Measurements from ENCODE around the gene ABCC8. TPM values are rescaled to one million over a fixed set of nuclear protein-coding genes. Genes with fewer than 3 reads are reported as not detected.

ABCC8 gene
- total RNA-seq, 1 donor from 2014 or later: 4.9 TPM

DNA sequence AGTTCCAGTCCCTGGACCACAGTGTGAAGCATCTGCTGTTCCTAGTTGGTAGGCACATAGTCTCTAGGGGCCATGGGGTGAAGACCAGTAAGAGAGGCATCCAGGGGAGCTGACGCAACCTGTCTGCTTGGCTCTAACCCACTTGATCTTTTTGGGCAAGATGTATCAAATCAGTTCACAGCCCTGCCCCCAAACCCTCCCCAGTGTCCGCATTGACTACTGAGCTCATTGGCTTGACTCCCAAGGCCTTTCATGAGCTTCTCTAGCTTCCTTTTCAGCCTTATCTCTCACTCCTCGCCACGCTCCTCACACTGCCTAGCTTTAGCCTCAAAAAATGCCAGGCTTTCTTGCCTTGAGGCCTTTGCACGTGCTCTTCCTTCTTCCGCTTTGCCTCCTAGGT, 29.7 kb upstream of the ABCC8 start:
- DNase-seq (no peak), ATAC-seq (no peak)
- Histone ChIP-seq H3K4me1 (no peaks in the 10 kb centered on the region), H3K27me3 (ENCODE audit: low read depth) (no peaks in the 10 kb centered on the region), H3K9me3 (no peaks in the 10 kb centered on the region), H3K27ac (no peak overlapping the region), H3K36me3 (no peaks in the 10 kb centered on the region), H3K4me3 (no peak overlapping the region)
- TF ChIP-seq, protein P1, sequence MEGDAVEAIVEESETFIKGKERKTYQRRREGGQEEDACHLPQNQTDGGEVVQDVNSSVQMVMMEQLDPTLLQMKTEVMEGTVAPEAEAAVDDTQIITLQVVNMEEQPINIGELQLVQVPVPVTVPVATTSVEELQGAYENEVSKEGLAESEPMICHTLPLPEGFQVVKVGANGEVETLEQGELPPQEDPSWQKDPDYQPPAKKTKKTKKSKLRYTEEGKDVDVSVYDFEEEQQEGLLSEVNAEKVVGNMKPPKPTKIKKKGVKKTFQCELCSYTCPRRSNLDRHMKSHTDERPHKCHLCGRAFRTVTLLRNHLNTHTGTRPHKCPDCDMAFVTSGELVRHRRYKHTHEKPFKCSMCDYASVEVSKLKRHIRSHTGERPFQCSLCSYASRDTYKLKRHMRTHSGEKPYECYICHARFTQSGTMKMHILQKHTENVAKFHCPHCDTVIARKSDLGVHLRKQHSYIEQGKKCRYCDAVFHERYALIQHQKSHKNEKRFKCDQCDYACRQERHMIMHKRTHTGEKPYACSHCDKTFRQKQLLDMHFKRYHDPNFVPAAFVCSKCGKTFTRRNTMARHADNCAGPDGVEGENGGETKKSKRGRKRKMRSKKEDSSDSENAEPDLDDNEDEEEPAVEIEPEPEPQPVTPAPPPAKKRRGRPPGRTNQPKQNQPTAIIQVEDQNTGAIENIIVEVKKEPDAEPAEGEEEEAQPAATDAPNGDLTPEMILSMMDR (IDR thresholded peaks at IDR 0.05): no peak
- intact Hi-C loops (cut with DNase I): no loop called here

DNA sequence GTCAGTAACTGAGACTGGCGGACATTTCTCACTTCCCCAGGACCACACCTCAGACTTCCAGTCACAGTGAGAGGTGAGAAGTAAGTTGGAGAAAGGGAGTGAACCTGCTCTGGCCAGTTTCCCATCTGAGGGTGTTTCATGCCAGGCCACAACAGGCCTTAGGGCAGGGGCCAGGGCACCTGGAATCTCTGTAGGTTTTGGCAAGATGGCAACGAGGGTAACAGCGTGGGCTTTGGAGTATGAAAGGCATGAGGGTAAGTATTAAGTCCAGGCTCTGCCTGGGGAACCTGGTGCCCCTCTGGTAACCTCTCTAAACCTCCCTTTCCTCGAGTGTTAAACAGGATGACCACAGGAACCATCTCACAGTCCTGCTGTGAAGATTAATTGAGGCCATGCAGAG, 28.5 kb upstream of the ABCC8 start:
- no peak overlapping the region for H3K4me3 ChIP-seq
- no peak for DNase-seq
- H3K27ac ChIP-seq: no peak overlapping the region
- no peak for ATAC-seq
- no peaks in the 10 kb centered on the region for H3K36me3 ChIP-seq
- TF ChIP-seq, protein P1 (IDR thresholded peaks at IDR 0.05): no peak
- intact Hi-C loops (cut with DNase I): no loop called here
- no peaks in the 10 kb centered on the region for H3K27me3 ChIP-seq (ENCODE audit: low read depth)
- H3K9me3 ChIP-seq: no peaks in the 10 kb centered on the region
- no peaks in the 10 kb centered on the region for H3K4me1 ChIP-seq

DNA sequence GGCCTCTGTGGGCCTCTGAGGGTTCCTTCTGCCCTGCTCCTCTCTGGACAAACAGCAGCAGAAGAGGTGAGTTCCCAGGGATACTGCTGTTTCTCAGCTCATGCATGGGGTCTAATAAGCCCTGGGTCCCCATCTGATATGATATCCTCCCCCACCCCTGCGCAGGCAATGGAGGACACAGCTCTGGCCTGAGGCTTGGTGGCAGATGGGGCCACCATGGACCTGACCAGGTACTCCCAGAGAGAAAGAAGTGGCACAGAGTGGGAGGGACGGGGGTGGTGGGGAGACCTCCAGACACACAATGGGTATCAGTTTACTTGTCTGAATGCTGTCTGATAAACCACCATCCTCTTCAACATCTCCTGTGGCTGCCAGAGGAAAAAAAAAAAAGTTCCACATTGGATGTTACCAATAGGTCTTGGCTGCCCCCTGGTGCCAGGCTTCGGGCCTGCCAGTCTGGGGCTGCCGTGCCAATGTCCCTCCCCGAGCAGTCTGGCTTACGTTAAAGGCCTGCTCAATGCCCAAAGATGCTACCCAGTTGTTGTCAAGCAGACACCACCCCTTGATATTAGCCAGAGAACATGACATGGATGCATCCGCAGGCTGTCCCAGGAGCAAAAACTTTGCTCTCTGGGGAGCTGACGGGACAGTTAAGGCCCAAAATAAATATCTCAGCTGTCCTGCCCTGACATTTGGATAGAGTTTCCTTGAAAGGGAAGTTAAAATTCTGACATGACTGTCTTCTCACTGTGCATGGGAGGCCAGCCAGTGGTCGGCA, 27.9 kb upstream of the ABCC8 start:
- TF ChIP-seq, protein P1 (IDR thresholded peaks at IDR 0.05): peak; percentile 92
- DNase-seq (peak; percentile 87), ATAC-seq (peak; percentile 79 to 83)
- H3K27me3 ChIP-seq (ENCODE audit: low read depth): no peaks in the 10 kb centered on the region
- no peaks in the 10 kb centered on the region for H3K4me1 ChIP-seq
- no peaks in the 10 kb centered on the region for H3K36me3 ChIP-seq
- H3K27ac ChIP-seq: no peak overlapping the region
- intact Hi-C loops (cut with DNase I): loop anchor here (5.0 kb wide), 1 partner anchor 122 kb away; no protein-coding TSS in a partner anchor
- H3K4me3 ChIP-seq: no peak overlapping the region
- H3K9me3 ChIP-seq: no peaks in the 10 kb centered on the region

DNA sequence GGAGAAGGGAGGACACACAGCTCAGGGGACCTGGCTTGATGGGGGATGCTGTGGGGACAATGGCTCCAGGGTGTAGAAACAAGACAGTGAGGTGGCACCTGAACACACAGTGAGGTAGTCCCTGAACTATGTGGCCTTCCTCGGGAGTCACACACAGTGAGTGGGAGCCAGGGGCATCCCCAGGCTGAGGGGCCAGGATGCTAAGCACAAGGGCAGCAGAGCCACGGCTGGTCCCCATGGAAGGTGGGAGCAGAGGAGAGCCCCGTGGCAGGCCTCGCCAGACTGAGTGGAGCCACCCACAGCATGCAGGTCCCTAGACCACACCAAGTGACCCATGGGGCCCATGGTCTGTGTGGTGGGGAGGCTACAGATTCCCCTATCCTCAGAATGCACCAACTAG, 26.0 kb upstream of the ABCC8 start:
- DNase-seq (no peak), ATAC-seq (no peak)
- Histone ChIP-seq H3K4me1 (no peaks in the 10 kb centered on the region), H3K9me3 (no peaks in the 10 kb centered on the region), H3K27me3 (ENCODE audit: low read depth) (no peaks in the 10 kb centered on the region), H3K27ac (no peak overlapping the region), H3K4me3 (no peak overlapping the region), H3K36me3 (no peaks in the 10 kb centered on the region)
- TF ChIP-seq, protein P1 (IDR thresholded peaks at IDR 0.05): no peak
- intact Hi-C loops (cut with DNase I): loop anchor here (5.0 kb wide), 1 partner anchor 120 kb away; no protein-coding TSS in a partner anchor

DNA sequence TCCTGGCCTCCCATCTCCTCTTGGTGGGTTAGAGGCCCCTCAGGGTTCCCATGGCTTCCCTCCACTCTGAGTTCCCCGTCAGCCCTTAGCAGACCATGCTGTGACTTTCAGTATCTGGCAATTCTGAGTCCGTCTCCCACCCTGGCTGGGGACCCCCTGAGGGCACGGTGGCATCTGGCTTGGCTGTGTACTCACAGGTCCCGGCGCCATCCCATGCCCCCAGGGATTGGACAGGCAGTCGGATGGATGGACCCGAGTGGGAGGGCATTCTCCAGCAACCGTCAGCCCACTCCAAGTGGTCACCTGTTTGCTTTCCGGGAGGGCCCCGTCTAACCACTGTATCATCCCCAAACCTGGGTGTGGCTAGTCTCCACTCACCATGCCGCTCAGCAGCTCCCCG, 24.0 kb upstream of the ABCC8 start:
- H3K4me1 ChIP-seq: no peaks in the 10 kb centered on the region
- DNase-seq (no peak), ATAC-seq (no peak)
- intact Hi-C loops (cut with DNase I): loop anchor here (5.0 kb wide), 1 partner anchor 118 kb away; no protein-coding TSS in a partner anchor
- TF ChIP-seq, protein P1 (IDR thresholded peaks at IDR 0.05): no peak
- H3K9me3 ChIP-seq: no peaks in the 10 kb centered on the region
- no peak overlapping the region for H3K4me3 ChIP-seq
- no peaks in the 10 kb centered on the region for H3K36me3 ChIP-seq
- H3K27ac ChIP-seq: no peak overlapping the region
- no peaks in the 10 kb centered on the region for H3K27me3 ChIP-seq (ENCODE audit: low read depth)
